HG02970 (cell line): Measurements from ENCODE around the gene CCDC150.
"Not testable (repeated sequence)": the region's sequence is repeated elsewhere in the genome, so short reads cannot be mapped to it uniquely, and the experiment has no call there.

Experiments
- ATAC-seq: cut with Tn5 transposase; IDR thresholded peaks from one replicate; pipeline ENCODE4 v1.9.1; 2021; ENCODE audit warnings: mild to moderate bottlenecking, moderate library complexity, moderate number of reproducible peaks; ENCODE audit not compliant: unreplicated experiment, low FRiP score

The CCDC150 gene

DNA sequence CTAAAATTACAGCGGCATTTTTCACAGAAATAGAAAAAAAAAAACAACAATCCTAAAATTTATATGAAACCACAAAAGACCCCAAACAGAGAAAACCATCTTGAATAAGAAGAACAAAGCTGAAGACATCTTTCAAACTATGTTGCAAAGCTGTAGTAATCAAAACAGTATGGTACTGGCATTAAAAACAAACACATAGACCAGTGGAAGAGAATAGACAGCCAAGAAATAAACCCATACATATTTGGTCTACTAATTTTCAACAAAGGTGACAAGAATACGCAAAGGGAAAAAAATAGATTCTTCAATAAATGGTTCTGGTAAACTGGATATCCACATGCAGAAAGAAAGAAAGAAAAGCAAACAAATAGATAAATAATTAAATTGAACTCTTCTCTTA lies 9.0 kb upstream of the CCDC150 start:
- ATAC-seq, result no peak

DNA sequence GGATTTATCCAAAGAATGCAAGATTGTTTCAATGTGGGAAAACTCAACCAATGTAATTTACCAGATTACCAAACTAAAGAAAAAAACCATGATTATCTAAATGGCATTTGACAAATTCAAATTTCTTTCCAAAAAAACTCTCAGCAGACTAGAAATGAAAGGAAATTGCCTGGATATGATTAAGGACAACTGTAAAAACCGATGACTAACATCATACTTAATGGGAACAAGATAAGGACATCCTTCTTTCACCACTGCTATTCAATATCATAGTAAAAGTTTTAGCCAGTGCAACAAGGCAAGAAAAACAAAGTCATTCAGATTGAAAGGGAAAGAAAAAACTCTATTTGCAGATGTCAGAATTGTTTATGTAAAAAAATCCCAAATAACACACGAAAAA lies 4.4 kb upstream of the CCDC150 start:
- no peak for ATAC-seq

DNA sequence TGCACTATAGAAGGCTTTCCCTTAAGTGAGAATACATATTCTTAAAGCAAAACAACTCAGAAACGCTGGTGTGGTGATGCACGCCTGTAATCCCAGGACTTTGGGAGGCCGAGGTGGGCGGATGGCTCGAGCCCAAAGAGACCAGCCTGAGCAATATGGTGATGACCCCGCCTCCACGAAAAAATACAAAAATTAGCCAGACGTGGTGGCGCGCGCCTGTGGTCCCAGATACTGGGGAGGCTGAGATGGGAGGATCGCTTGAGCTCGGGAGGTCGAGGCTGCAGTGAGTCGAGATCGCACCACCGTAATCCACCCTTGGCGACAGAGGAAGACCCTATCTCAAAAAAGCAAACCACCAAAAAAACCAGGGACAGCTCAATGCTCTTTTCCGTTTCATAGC lies 750 bp upstream of the CCDC150 start:
- no peak for ATAC-seq

DNA sequence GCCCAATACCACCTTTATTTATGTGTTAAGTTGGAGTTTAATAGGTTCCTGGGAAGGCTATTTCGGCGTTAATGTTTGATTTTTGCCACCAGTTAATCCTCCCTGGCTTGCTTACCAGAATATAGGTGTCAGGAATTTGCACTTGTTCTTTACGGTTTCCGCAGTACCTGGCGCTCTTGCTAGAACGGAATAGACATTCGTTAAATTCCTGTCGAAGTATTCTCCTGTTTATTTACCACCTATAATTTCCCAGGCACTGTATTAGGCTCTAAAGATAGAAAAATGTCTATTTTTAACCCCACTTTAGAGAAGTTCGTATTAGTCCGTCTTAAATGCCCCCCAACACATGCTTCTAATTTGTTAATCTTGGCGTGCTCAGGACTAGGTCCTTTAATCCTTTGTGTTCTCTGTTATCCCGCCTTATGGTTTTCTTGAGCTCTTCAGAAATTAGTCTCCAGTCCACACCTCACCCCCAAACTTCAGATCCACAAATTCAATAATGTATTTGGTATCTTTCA lies 575 bp downstream of the CCDC150 start:
- no peak for ATAC-seq

DNA sequence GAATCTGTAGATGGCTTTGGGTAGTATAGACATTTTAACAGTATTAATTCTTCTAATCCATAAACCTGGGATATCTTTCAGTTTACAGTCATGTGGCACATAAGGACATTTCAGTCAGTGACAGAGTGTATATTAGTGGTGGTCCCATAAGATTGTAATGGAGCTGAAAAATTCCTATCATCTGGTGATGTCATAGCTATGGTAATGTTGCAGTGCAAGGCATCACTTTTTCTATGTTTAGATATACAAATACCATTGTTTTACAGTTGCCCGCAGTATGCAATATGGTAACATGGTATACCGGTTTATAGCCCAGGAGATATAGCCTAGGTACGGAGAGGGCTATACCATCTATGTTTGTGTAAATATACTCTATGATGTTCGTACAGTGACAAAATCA lies 9.7 kb downstream of the CCDC150 start:
- ATAC-seq, result no peak

DNA sequence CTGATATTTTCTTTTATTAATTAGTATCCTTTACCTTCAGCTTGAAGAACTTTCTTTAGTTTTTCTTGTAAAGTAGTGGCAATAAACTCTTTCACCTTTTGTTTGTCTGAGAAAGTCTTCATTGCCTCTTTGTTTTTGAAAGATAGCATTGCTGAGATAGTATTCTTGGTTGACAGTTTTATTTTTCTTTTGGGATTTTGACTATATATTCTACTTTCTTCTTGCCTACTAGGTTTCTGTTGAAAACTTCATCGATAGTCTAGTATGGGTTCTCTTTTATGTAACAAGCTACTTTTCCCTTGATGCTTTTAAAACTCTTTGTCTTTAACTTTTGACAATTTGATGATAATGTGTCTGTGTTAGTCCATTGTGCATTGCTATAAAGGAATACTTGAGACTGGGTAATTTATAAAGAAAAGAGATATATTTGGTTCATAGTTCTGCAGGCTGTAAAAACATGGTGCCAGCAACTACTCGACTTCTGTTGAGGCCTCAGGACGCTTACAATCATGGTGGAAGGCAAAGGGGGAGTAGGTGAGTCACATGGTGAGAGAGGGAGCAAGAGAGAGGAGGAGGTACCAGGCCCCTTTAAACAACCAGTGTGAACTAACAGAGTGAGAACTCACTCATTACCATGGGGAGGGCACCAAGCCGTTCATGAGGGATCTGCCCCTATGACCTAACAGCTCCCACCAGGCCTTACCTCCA lies 12.0 kb downstream of the CCDC150 start:
- ATAC-seq, result no peak

DNA sequence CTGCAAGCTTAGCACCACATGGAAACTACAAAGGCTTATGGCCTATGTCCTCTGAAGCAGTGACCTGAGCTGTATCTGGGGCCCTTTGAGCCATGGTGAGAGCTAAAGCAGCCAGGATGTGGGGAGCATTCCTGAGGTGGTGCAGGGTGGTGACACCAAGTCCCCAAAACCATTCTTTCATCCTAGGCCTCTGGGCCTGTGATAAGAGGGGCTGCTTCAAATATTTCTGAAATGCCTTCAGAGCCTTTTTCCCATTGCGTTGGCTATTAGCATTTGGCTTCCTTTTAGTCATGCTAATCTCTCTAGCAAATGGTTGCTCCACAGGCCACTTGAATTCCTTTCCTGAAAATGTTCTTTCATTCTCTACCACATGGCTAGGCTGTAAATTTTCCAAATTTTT lies 13.4 kb downstream of the CCDC150 start:
- ATAC-seq, result no peak

DNA sequence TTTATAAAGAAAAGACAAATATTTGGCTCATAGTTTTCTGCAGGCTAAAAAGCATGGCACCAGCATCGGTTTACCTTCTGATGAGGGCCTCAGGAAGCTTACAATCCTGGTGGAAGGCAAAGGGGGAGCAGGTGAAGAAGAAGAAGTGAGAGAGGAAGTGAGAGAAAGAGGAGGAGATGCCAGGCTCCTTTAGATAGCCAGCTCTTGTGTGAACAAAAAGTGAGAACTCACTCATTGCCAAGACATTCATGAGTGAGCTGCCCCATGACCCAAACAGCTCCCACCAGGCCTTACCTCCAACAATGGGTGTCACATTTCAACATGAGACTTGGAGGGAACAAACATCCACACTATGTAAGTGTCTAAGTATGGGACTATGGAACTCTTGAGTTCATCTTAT lies 14.3 kb downstream of the CCDC150 start:
- no peak for ATAC-seq

DNA sequence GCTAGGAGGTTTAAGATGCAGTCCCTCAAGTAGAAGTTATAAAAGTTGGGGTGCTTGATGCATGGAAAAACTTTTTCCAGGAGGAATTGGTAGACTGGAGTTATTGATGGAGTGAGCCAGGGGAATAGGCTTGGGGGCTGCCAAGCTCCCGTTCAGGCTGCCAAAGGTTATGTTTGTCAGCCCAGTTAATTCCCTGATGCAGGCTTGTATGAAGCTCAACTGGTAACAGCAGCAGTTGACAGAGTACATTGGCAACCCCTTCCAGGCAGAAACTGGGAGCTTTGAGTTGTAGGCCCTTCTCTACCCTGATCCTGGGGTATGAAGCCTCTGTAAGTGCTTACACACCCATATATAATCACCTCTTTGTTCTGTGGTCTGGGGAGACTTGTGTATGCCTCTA lies 16.2 kb downstream of the CCDC150 start:
- no peak for ATAC-seq

DNA sequence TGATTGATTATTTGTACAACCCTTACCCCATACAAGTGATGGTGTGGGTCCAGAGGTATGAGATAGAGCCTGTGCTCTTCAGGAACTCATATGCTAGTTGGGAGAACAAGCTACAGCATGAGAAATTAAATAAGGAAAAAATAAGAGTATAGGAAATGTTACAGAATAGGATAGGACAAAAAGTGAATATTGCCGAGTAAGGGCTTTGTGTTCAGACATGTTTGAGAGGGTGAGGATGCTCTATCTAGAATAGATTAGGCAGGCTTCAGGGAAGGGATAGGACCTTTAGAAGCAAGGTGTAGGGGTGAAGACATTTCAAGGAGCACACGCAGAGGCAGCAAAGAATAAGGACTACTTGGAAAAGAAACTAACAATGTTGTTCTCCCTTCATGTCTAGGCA lies 17.8 kb downstream of the CCDC150 start:
- ATAC-seq, result no peak

DNA sequence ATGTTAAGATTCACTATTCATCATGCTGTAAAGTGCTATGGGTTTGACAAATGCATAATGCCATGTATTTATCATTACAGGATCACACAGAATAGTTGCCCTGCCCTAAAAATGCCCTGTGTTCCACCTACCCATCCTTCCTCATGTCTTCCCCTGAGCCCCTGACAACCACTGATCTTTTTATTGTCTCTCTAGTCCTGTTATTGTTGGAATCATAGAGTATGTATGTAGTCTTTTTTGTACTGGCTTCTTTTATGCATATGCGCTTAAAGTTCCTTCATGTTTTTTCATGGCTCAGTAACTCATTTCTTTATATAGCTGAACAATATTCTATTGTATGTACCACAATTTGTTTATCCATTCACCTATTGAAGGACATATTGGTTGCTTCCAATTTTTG lies 20.3 kb downstream of the CCDC150 start:
- no peak for ATAC-seq

DNA sequence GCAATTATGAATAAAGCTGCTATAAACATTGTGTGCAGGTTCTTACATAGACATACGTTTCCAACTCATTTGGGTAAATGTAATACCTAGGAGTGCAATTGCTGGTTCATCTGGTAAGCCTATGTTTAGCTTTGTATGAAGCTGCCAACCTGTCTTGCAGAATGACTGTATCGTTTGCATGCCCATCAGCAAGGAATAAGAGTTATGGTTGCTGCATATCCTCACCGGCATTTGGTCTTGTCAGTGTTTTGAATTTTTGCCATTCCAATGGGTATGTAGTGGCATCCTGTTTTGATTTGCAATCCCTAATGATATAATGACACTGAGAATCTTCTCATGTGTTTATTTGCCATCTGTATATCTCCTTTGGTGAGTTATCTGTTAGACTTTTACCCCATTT lies 20.7 kb downstream of the CCDC150 start:
- no peak for ATAC-seq

DNA sequence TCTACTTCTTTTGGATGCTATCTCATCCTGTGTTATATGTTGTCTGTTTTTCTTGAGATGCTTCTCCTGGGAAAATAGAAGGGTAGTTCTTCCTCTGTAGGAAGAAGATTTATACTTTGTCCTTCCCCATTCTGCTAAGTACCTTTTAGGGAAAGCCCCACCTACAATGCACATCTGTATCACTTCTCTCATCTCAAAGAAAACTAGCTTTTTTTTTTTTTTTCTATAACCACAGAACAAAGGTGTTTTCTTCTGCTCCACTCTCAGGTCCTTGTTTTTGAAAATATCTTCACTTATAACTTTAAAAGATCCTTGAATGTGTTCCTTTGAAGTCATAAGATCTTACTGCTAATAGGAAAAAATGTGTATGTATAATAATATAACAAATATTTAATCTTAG lies 30.8 kb downstream of the CCDC150 start:
- no peak for ATAC-seq

DNA sequence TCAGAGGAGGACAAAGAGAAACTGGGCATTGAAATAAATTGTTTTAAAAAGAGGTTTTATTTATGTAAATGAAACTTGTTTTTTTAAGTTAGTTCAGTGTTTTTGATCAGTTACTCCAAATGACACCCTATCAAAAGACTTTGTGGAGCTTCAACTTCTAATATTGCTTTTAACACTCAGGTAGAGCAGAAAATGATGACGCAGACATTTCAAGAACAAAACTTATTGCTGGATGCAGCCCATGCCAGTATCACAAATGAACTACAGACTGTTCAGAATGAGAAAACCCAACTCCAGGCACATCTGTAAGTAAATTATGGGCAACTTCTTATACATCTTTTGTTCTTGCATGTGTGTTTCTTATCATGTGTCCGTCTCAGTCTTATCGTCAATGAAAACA lies 36.4 kb downstream of the CCDC150 start:
- ATAC-seq, result no peak

DNA sequence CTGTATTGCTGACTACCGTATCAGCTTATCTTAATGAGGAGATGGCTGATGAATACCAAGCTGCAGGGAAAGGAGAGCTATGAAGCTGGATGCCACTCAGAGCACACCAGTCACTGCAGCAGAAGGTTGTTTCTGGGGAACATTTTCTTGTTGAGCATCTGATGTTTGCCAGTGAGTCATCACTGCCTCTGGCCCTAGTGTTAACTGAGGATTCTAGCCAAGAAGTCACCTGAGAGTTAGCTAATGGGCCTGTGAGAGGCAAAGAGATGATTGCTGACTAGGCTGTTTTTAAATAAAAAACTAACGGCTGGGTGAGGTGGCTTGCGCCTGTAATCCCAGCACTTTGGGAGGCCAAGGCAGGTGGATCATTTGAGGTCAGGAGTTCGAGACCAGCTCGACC lies 37.9 kb downstream of the CCDC150 start:
- ATAC-seq, result no peak

DNA sequence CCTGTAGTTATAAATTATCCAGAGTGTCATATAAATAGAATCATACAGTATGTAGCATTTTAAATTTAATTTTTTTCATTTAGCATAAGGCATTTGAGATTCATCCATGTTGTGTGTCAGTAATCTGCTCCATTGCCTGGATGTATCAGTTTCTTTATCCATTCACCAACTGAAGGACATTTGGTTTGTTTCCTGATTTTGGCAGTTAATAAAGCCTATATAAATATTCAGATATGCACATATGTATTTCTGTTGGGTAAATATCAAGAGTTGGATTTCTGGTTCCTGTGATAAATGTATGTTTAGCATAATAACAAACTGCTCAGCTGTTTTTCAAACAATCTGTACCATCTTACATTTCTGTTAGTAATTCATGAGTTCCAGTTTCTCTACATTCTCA lies 39.9 kb downstream of the CCDC150 start:
- ATAC-seq, result no peak

DNA sequence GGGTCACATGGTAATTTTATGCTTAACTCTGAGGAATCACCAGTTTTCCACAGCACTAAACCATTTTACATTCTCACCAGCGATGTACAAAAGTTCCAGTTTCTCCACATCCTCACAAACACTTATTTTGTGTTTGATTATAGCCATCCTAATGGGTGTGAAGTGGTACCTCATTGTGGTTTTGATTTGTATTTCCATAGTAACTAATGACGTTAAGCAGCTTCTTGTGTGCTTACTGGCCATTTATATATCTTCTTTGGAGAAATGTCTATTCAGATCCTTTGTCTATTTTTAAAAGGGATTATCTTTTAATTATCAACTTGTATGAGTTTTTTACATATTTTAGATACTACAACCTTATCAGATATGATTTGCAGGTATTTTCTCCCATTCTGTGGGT lies 42.0 kb downstream of the CCDC150 start:
- ATAC-seq, result no peak

DNA sequence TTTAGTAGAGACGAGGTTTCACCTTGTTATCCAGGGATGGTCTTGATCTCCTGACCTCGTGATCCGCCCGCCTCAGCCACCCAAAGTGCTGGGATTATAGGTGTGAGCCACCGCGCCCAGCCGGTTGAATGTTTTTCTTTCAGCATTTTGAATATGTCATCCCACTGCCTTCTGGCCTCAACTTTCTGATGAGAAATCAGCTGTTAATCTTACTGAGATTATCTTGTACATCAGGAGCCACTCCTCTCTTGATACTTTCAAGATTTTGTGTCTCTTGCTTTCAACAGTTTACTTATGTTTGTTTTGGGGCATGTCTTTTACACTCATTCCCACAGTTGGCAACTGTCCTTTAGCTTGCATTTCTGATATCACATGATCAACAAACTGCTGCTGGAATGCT lies 46.3 kb downstream of the CCDC150 start:
- no peak for ATAC-seq

DNA sequence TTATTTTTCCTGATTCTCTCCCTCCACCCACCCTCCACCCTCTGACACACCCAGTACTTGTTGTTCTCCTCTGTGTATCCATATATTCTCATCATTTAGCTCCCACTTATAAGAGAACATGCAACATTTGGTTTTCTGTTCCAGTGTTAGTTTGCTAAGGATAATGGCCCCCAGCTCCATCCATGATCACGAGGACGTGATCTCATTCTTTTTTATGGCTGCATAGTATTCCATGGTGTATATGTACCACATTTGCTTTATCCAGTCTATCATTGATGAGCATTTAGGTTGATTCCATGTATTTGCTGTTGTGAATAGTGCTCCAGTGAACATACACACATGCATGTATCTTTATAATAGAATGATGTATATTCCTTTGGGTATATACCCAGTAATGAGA lies 47.2 kb downstream of the CCDC150 start:
- not testable (repeated sequence) for ATAC-seq

DNA sequence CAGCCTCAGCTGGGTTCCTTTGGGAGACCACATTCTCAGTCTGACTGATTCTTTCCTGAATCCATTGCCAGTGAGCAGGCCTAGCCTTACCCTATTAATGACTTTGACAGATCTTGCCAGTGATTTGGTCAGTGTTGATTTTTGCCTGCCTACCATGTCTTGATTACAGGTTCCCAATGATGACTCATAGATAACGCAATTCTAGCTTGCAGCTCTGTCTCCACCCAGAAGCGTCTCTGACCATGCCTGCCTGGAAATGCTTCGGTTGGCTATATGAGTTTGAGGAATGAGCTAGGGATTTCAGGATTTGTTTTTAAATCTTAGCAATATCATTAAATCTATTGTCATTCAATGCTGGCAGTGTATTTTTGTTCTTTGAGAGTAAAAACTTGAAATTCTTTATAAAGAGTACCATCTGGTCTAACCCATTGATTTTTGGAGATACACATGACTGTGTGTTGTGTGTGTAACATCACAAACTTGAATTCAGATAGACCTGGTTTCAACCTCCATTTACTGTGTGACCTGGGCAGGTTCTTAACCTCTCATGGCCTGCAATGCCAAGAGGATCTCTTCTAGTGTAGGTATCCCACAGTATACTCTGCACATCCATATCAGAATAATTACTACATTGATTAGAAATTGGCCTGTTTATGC lies 57.0 kb downstream of the CCDC150 start:
- no peak for ATAC-seq

DNA sequence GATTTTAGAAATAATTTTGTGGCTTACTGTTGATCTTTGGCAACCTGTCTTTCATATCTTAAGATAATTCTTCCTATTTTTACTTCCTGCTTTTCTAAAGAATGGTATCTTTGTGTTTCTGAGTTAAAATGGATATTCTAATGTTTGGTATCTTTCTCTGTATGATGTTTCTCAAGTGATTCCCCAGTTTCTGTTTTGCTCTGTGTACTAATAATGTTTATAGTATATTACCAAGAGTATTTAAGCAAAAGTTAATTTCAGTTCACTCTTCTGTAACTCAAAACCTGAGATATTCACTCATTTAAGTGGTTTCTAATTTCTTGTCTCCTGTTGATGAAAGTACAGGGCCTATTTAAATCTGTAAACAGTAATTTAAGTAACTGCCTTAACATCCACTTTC lies 58.3 kb downstream of the CCDC150 start:
- ATAC-seq, result no peak

DNA sequence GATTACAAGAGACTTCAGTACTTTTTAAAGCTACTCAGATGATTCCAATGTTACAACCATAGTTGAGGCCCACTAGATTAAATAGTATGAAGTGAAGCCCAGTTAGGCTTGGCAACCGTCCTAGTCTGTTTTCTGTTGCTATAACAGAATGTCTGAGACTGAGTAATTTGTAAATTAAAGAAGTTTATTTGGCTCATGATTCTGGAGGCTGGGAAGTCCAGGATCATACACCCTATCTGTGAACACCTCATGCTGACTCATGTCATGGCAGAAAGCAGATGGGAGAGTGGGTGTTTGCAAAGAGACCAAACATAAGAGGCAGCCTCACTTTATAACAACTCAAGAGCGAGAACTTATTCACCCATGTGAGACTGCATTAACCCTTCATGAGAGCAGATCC lies 63.1 kb downstream of the CCDC150 start:
- no peak for ATAC-seq
